Nephron (organoid): ENCODE results near the gene FBXW8.

Experiments
- H3K27ac Mint-ChIP-seq, 3 experiments: 2 replicates each; pipeline ENCODE4 v1.8.0; 2020; ENCODE audit warnings: mixed read lengths in 3 of 3, mild to moderate bottlenecking in 2 of 3, moderate library complexity in 1 of 3
- H3K27me3 Mint-ChIP-seq: 2 replicates; pipeline ENCODE4 v1.8.0; 2021; ENCODE audit warnings: low read depth, mild to moderate bottlenecking, moderate library complexity, mixed read lengths
- H3K36me3 Mint-ChIP-seq: 2 replicates; pipeline ENCODE4 v1.8.0; 2020; ENCODE audit warnings: low read depth, mixed read lengths
- H3K4me1 Mint-ChIP-seq: 2 replicates; pipeline ENCODE4 v1.8.0; 2020; ENCODE audit warnings: mixed read lengths
- H3K4me3 Mint-ChIP-seq, 3 experiments: 2 replicates each; pipeline ENCODE4 v1.8.0; 2020; ENCODE audit warnings: mild to moderate bottlenecking in 3 of 3, mixed read lengths in 3 of 3, moderate library complexity in 2 of 3
- H3K9me3 Mint-ChIP-seq: 2 replicates; pipeline ENCODE4 v1.8.0; 2020; ENCODE audit warnings: mixed read lengths
- TF ChIP-seq, protein P1 (sequence below), 3 experiments: fragments of 200-600 bp; sonication (generic); IDR thresholded peaks; one replicate each; pipeline ENCODE4 v1.5.0; 2021; ENCODE audit warnings: antibody characterized with exemption in 3 of 3; ENCODE audit not compliant: unreplicated experiment in 3 of 3

FBXW8 gene

GRCh38 chr12:117002051-117002817, 91.5 kb downstream of the FBXW8 start:
- no peaks in the 10 kb centered on the region for H3K9me3 Mint-ChIP-seq
- TF ChIP-seq, protein P1, sequence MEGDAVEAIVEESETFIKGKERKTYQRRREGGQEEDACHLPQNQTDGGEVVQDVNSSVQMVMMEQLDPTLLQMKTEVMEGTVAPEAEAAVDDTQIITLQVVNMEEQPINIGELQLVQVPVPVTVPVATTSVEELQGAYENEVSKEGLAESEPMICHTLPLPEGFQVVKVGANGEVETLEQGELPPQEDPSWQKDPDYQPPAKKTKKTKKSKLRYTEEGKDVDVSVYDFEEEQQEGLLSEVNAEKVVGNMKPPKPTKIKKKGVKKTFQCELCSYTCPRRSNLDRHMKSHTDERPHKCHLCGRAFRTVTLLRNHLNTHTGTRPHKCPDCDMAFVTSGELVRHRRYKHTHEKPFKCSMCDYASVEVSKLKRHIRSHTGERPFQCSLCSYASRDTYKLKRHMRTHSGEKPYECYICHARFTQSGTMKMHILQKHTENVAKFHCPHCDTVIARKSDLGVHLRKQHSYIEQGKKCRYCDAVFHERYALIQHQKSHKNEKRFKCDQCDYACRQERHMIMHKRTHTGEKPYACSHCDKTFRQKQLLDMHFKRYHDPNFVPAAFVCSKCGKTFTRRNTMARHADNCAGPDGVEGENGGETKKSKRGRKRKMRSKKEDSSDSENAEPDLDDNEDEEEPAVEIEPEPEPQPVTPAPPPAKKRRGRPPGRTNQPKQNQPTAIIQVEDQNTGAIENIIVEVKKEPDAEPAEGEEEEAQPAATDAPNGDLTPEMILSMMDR (IDR thresholded peaks at IDR 0.05; ENCODE audit: unreplicated experiment in 3 of 3) = no peak
- peak overlapping the region in 1 of 3 experiments; percentile 12 for H3K27ac Mint-ChIP-seq
- H3K4me3 Mint-ChIP-seq = no peak overlapping the region
- H3K4me1 Mint-ChIP-seq = peaks cover 27% of the 10 kb centered on the region
- peaks cover 40% of the 10 kb centered on the region for H3K36me3 Mint-ChIP-seq
- H3K27me3 Mint-ChIP-seq = no peaks in the 10 kb centered on the region

DNA sequence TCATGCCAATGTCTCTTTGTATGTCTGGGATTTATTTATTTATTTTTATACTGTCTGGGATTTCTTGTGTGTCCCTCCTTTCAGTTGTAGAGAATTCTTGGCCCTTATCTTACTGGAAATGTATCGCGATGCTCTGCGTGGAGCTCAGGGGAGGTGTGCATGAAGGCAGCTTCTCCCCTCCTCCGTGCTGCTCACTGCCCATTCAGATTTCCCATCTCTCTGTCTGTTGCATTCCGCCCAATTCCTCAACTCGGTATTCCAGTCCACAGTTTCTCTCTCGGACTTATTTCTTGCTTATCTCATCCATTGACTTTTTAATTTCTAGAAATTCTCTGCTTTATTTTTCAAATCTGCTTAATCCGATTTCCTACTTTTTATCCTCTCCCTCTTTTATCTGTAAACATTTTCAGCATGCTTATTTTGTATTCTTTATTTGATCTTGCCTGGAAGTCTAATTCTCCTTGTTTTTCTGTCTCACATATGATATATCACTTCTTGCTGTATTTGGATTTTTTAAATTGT, 93.2 kb downstream of the FBXW8 start:
- Mint-ChIP-seq H3K4me1 (peaks cover 39% of the 10 kb centered on the region), H3K36me3 (peaks cover 45% of the 10 kb centered on the region), H3K4me3 (no peak overlapping the region), H3K27ac (no peak overlapping the region), H3K27me3 (no peaks in the 10 kb centered on the region), H3K9me3 (no peaks in the 10 kb centered on the region)
- TF ChIP-seq, protein P1 (IDR thresholded peaks at IDR 0.05; ENCODE audit: unreplicated experiment in 3 of 3) = no peak

- TF ChIP-seq, protein P1 (IDR thresholded peaks at IDR 0.05; ENCODE audit: unreplicated experiment in 3 of 3) = no peak
- H3K36me3 Mint-ChIP-seq = peaks cover 52% of the 10 kb centered on the region
- no peaks in the 10 kb centered on the region for H3K9me3 Mint-ChIP-seq
- no peak overlapping the region for H3K4me3 Mint-ChIP-seq
- no peak overlapping the region for H3K27ac Mint-ChIP-seq
- no peaks in the 10 kb centered on the region for H3K27me3 Mint-ChIP-seq
- H3K4me1 Mint-ChIP-seq = peaks cover 53% of the 10 kb centered on the region
Observed at GRCh38 chr12:117005417-117006046, 94.8 kb downstream of the FBXW8 start.

DNA sequence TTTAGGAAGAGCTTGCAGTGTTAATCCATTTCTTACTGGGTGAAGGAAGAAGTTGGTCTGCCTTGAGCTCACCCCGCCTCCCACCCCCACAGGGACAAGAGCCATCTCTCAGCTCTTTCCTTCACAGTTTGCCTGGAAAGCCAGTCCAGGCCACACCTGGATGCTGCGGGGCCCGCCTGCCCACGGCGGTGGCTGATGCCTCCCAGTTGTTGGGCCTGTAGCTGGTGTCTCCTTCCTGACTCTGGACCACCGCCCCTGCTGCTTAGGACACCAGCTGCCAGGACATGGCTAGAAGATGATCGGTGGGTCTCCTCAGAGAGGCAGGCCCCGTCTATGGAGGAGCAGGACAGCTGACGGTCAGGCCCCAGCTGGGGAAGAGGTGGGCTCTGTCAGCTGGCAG, 95.6 kb downstream of the FBXW8 start:
- Mint-ChIP-seq H3K4me3 (no peak overlapping the region), H3K27ac (no peak overlapping the region), H3K36me3 (peaks cover 55% of the 10 kb centered on the region), H3K27me3 (no peaks in the 10 kb centered on the region), H3K4me1 (peaks cover 54% of the 10 kb centered on the region), H3K9me3 (no peaks in the 10 kb centered on the region)
- TF ChIP-seq, protein P1 (IDR thresholded peaks at IDR 0.05; ENCODE audit: unreplicated experiment in 3 of 3) = no peak

DNA sequence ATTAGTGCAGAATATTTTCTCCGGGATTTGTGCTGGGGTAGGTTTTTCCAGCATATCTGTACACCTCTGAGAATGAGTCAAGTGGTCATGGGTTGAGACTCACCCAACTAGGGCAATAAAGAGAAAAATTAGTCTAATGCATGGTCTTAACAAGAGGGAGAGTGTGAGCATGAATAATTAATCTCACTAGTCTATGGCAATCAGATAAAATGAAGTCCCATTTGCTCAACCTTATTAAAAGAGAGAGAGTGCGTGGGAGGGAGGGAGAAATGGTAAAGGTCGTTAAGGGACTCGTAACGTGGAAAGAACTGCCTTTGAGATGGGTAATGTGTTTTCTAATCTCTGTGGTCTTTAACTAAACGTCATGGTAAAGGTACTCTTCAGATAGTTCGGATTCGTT, 96.8 kb downstream of the FBXW8 start:
- Mint-ChIP-seq H3K9me3 (peaks cover 5% of the 10 kb centered on the region), H3K27ac (peak overlapping the region; percentile 16 to 58 (median 55)), H3K4me3 (no peak overlapping the region), H3K36me3 (peaks cover 67% of the 10 kb centered on the region), H3K27me3 (peaks cover 3% of the 10 kb centered on the region), H3K4me1 (peaks cover 56% of the 10 kb centered on the region)
- TF ChIP-seq, protein P1 (IDR thresholded peaks at IDR 0.05; ENCODE audit: unreplicated experiment in 3 of 3) = no peak
